Astrocyte (in vitro differentiated cells and primary cell): Measurements from ENCODE around the gene C18orf32.

Experiments
- CTCF ChIP-seq: IDR thresholded peaks from 2 replicates; pipeline ENCODE4 v1.5.1; 2011; ENCODE audit warnings: low read depth, mild to moderate bottlenecking, inconsistent platforms, low read length, moderate library complexity; ENCODE audit not compliant: insufficient read depth
- EZH2 ChIP-seq: IDR thresholded peaks from 2 replicates; pipeline ENCODE4 v1.6.1; 2012; ENCODE audit warnings: mild to moderate bottlenecking, low read length, inconsistent platforms; ENCODE audit not compliant: insufficient read depth

- TF ChIP-seq CTCF (no peak), EZH2 (no peak)
Measured at GRCh38 chr18:49527631-49528327, 40.7 kb upstream of the C18orf32 start.
